H1 (cell line): ENCODE results near the gene KMT5B. TPM values are rescaled to one million over a fixed set of nuclear protein-coding genes. Genes with fewer than 3 reads are reported as not detected.

Experiments
- ATF2 ChIP-seq: IDR thresholded peaks from 2 replicates; pipeline ENCODE4 v1.6.1; 2012; ENCODE audit warnings: low read length, inconsistent platforms
- CHD7 ChIP-seq: fragments of 300-600 bp; sonication (generic); IDR thresholded peaks from 2 replicates; pipeline ENCODE4 v1.7.1; 2012; ENCODE audit warnings: low read length, moderate library complexity, mild to moderate bottlenecking, inconsistent platforms; ENCODE audit not compliant: insufficient replicate concordance
- FOSL1 ChIP-seq: IDR thresholded peaks from 2 replicates; pipeline ENCODE4 v1.6.1; 2011; ENCODE audit warnings: mild to moderate bottlenecking, low read depth, low read length, moderate library complexity; ENCODE audit not compliant: insufficient read depth
- MAFK ChIP-seq: IDR thresholded peaks from 2 replicates; pipeline ENCODE4 v1.6.1; 2012; ENCODE audit warnings: low read depth, mild to moderate bottlenecking, improper control_type of control experiment, low read length
- RBBP5 ChIP-seq: IDR thresholded peaks from 2 replicates; pipeline ENCODE4 v1.7.1; 2012; ENCODE audit warnings: low read depth, mild to moderate bottlenecking, inconsistent platforms, low read length, moderate library complexity, borderline replicate concordance
- SP1 ChIP-seq: IDR thresholded peaks from 2 replicates; pipeline ENCODE4 v1.6.1; 2011; ENCODE audit warnings: low read depth, low read length
- SUZ12 ChIP-seq: fragments of 200-600 bp; sonication (generic); IDR thresholded peaks from 2 replicates; pipeline ENCODE4 v1.6.1; 2012; ENCODE audit warnings: mild to moderate bottlenecking, inconsistent platforms, low read length, moderate library complexity, mixed read lengths
- TAF1 ChIP-seq: IDR thresholded peaks from 2 replicates; pipeline ENCODE4 v1.6.1; 2011; ENCODE audit warnings: mild to moderate bottlenecking, low read depth, low read length
- TBP ChIP-seq: IDR thresholded peaks from 2 replicates; pipeline ENCODE4 v1.6.1; 2011; ENCODE audit warnings: low read depth, low read length, improper control_type of control experiment
- polyA plus RNA-seq, 7 experiments: library from polyadenylated mRNA; depleted of rRNA in 3 of 7; stranded (reverse) in 5 of 7; unstranded in 2 of 7; fragments of >200 nt in 5 of 7; fragments of 200-250 nt in 2 of 7; gene quantifications; 1 replicate in 5 of 7; 2 replicates in 1 of 7; 4 replicates in 1 of 7; pipeline versions ENCODE4 v1.2.1 to v1.2.3, GENCODE V29; 2011 to 2013; ENCODE audit warnings: missing spikeins in 2 of 7, mixed read lengths in 2 of 7
- total RNA-seq: library from RNA; stranded (reverse); fragmentation: NEBNext Ultra II Directional; extraction: Animal tissue kit (Norgen Biotek cat#: 25700); gene quantifications from 2 replicates; pipeline ENCODE4 v1.2.1, GENCODE V29; 2021

KMT5B gene
- total and polyA plus RNA-seq, 2 of the 8 experiments (the other 6 are each of a cell fraction or from before 2014, with no cell fraction given) = 11.0 to 40.8 TPM

- TF ChIP-seq CHD7 (no peak), FOSL1 (no peak), MAFK (no peak), TBP (no peak), TAF1 (no peak), RBBP5 (no peak), ATF2 (no peak), SP1 (no peak), SUZ12 (no peak)
Observed at GRCh38 chr11:68158580-68158979, 54.5 kb downstream of the KMT5B start (continued).
